CD14-positive monocyte (primary cell): ENCODE data around the gene MLYCD. TPM values are rescaled to one million over a fixed set of nuclear protein-coding genes. Genes with fewer than 3 reads are reported as not detected.

Experiments used
- DNase-seq, 3 donors: peaks; one replicate each; pipeline ENCODE4 v3.0.0-alpha.2; 2011 to 2022
- H2AFZ ChIP-seq: 2 replicates; pipeline ENCODE4 v1.6.0; 2012; ENCODE audit warnings: mild to moderate bottlenecking, low read depth, low read length, inconsistent platforms; ENCODE audit not compliant: insufficient read depth, poor library complexity, severe bottlenecking
- H3K27ac ChIP-seq, 2 donors: 1 replicate in 1 of 2; 2 replicates in 1 of 2; pipeline ENCODE4 v1.5.1; 2012 to 2013; ENCODE audit warnings: low read length in 2 of 2, control low read depth in 1 of 2, inconsistent platforms in 1 of 2, low read depth in 1 of 2, mild to moderate bottlenecking in 1 of 2
- H3K27me3 ChIP-seq, 2 donors: one replicate each; pipeline versions ENCODE4 v1.6.0 to v1.6.1; 2011 to 2013; ENCODE audit warnings: low read length in 2 of 2; ENCODE audit not compliant: control insufficient read depth in 2 of 2, insufficient read depth in 2 of 2
- H3K36me3 ChIP-seq, 2 donors: replicated peaks in 1 of 2; 1 replicate in 1 of 2; 2 replicates in 1 of 2; pipeline versions ENCODE4 v1.5.1 to v1.6.1; 2012 to 2013; ENCODE audit warnings: low read length in 2 of 2, control low read depth in 1 of 2, inconsistent platforms in 1 of 2, mild to moderate bottlenecking in 1 of 2; ENCODE audit not compliant: insufficient read depth in 2 of 2, control insufficient read depth in 1 of 2
- H3K4me1 ChIP-seq, 2 donors: 1 replicate in 1 of 2; 2 replicates in 1 of 2; pipeline versions ENCODE4 v1.5.1 to v1.6.1; 2012 to 2013; ENCODE audit warnings: low read length in 2 of 2, control low read depth in 1 of 2, inconsistent platforms in 1 of 2, mild to moderate bottlenecking in 1 of 2, moderate library complexity in 1 of 2; ENCODE audit not compliant: insufficient read depth in 2 of 2, control insufficient read depth in 1 of 2
- H3K4me2 ChIP-seq: replicated peaks from 2 replicates; pipeline ENCODE3; 2012; ENCODE audit warnings: low read length, moderate library complexity, mild to moderate bottlenecking; ENCODE audit not compliant: poor library complexity, severe bottlenecking; ENCODE audit errors: extremely low read depth
- H3K4me3 ChIP-seq, 3 experiments: fragments of 200-600 bp in 1 of 3; sonication (generic) in 1 of 3; replicated peaks in 1 of 3; 1 replicate in 2 of 3; 2 replicates in 1 of 3; pipeline ENCODE4 v1.5.1; 2011 to 2013; ENCODE audit warnings: low read length in 3 of 3, mild to moderate bottlenecking in 3 of 3, control low read depth in 2 of 3, low read depth in 2 of 3, inconsistent platforms in 1 of 3, moderate library complexity in 1 of 3
- H3K79me2 ChIP-seq: 2 replicates; pipeline ENCODE4 v1.6.0; 2012; ENCODE audit warnings: mild to moderate bottlenecking, control low read depth, inconsistent platforms, low read length, moderate library complexity; ENCODE audit not compliant: insufficient read depth
- H3K9ac ChIP-seq: 2 replicates; pipeline ENCODE4 v1.6.0; 2017; ENCODE audit warnings: low read length, mild to moderate bottlenecking; ENCODE audit not compliant: insufficient read depth, poor library complexity, severe bottlenecking
- H3K9me3 ChIP-seq, 2 donors: replicated peaks in 1 of 2; 1 replicate in 1 of 2; 2 replicates in 1 of 2; pipeline versions ENCODE4 v1.5.1 to v1.6.1; 2012 to 2013; ENCODE audit warnings: low read length in 2 of 2, control low read depth in 1 of 2; ENCODE audit not compliant: control insufficient read depth in 1 of 2, insufficient read depth in 1 of 2
- H4K20me1 ChIP-seq: 2 replicates; pipeline ENCODE4 v1.6.0; 2012; ENCODE audit warnings: mild to moderate bottlenecking, low read length, control low read depth, moderate library complexity; ENCODE audit not compliant: insufficient read depth
- H3K27ac Mint-ChIP-seq, 7 donors: one replicate each; pipeline ENCODE4 v1.8.0; 2020; ENCODE audit warnings: mild to moderate bottlenecking in 7 of 7, mixed read lengths in 7 of 7, moderate library complexity in 6 of 7, inconsistent platforms in 2 of 7
- H3K27me3 Mint-ChIP-seq, 3 donors: one replicate each; pipeline ENCODE4 v1.8.0; 2021 to 2022; ENCODE audit warnings: low read depth in 3 of 3, mild to moderate bottlenecking in 3 of 3, mixed read lengths in 3 of 3, moderate library complexity in 3 of 3, inconsistent platforms in 1 of 3
- H3K36me3 Mint-ChIP-seq, 2 donors: one replicate each; pipeline ENCODE4 v1.8.0; 2020; ENCODE audit warnings: mixed read lengths in 2 of 2, inconsistent platforms in 1 of 2, mild to moderate bottlenecking in 1 of 2
- H3K4me1 Mint-ChIP-seq: one replicate; pipeline ENCODE4 v1.8.0; 2020; ENCODE audit warnings: mild to moderate bottlenecking, mixed read lengths
- H3K4me3 Mint-ChIP-seq, 2 donors: one replicate each; pipeline ENCODE4 v1.8.0; 2020; ENCODE audit warnings: mild to moderate bottlenecking in 2 of 2, mixed read lengths in 2 of 2, moderate library complexity in 1 of 2
- H3K9me3 Mint-ChIP-seq, 7 donors: one replicate each; pipeline ENCODE4 v1.8.0; 2020 to 2022; ENCODE audit warnings: mixed read lengths in 7 of 7, mild to moderate bottlenecking in 6 of 7, moderate library complexity in 6 of 7, inconsistent platforms in 2 of 7
- CTCF ChIP-seq: fragments of 200-600 bp; IDR thresholded peaks from one replicate; pipeline ENCODE4 v1.8.0; 2022; ENCODE audit warnings: antibody characterized with exemption, mild to moderate bottlenecking
- WGBS: methylation state at CpG from one replicate; pipeline ENCODE4 v1.1.5; 2013; ENCODE audit warnings: missing lambda C conversion rate; ENCODE audit not compliant: insufficient coverage; 5-methylcytosine and 5-hydroxymethylcytosine counted together
- intact Hi-C, 2 donors: fragments of 100-400 bp; cut with micrococcal nuclease; formaldehyde crosslinking; loops; one replicate each; pipeline versions ENCODE4 v1.15.0 to v1.15.1; 2023
- polyA minus RNA-seq: library from RNA; depleted of rRNA, polyadenylated mRNA; stranded (reverse); fragments of >200 nt; gene quantifications from 2 replicates; pipeline ENCODE4 v1.2.3, GENCODE V29; 2012
- polyA plus RNA-seq, 3 donors: library from polyadenylated mRNA; depleted of rRNA in 1 of 3; unstranded in 2 of 3; stranded (reverse) in 1 of 3; fragments of 300-500 nt in 2 of 3; fragments of >200 nt in 1 of 3; fragmentation: Illumina TruSeq in 2 of 3; gene quantifications; 1 replicate in 2 of 3; 2 replicates in 1 of 3; pipeline ENCODE4 v1.2.3, GENCODE V29; 2012 to 2021
- total RNA-seq, 12 experiments: library from RNA in 1 of 12; stranded (reverse) in 1 of 12; fragments of 120-200 nt in 1 of 12; gene quantifications; one replicate each; pipeline ENCODE4 v1.2.4 and lab custom pipeline; 2013 to 2026; ENCODE audit warnings: mixed read lengths in 6 of 12, inconsistent platforms in 1 of 12

Gene MLYCD
- 3.6 TPM for total RNA-seq (2013)
- polyA plus RNA-seq (1 to 10 TPM; 1.2 to 2.4 (median 1.3) TPM), polyA minus RNA-seq (5.5 and 5.7 TPM in 2 replicates), total RNA-seq (lab: John Stamatoyannopoulos, UW) (0.64 to 4.2 (median 2.3) reads per million in 11 experiments)

- Histone ChIP-seq H2AFZ (peak within 1 kb of the TSS; percentile 97), H3K9ac (peak within 1 kb of the TSS; percentile 76), H4K20me1 (peaks cover 38% of the 10 kb centered on the region), H3K27me3 (no peaks in the 10 kb centered on the region), H3K4me3 (peak within 1 kb of the TSS; percentile 53 to 77 (median 71)), H3K4me1 (peaks cover 15 to 30% of the 10 kb centered on the region in 2 donors), H3K36me3 (peaks cover 0 to 22% of the 10 kb centered on the region in 2 donors), H3K27ac (peak within 1 kb of the TSS in 1 of 2 donors; percentile 76), H3K9me3 (no peaks in the 10 kb centered on the region), H3K4me2 (peak within 1 kb of the TSS; percentile 85), H3K79me2 (peaks cover 38% of the 10 kb centered on the region)
- peak; percentile 57 to 77 (median 71) for DNase-seq
- TF ChIP-seq CTCF = no peak
- Mint-ChIP-seq H3K4me3 (peak within 1 kb of the TSS; percentile 86 to 97), H3K9me3 (peaks cover 0 to 5% (median 0%) of the 10 kb centered on the region in 7 donors), H3K27ac (peak within 1 kb of the TSS; percentile 66 to 88 (median 83)), H3K27me3 (peaks cover 5 to 15% (median 13%) of the 10 kb centered on the region in 3 donors), H3K4me1 (peaks cover 26% of the 10 kb centered on the region), H3K36me3 (peaks cover 11 to 21% of the 10 kb centered on the region in 2 donors)
- intact Hi-C loops = no loop called here
- 3% methylated on average over 64 of the region's 69 CpGs for WGBS
Observed at GRCh38 chr16:83898463-83899271, at the start of gene MLYCD. Gene MLYCD, plus strand, starts transcription at chr16:83899115. Its CDS starts 30 bp downstream, at chr16:83899145.

- peaks cover 30 to 50% of the 10 kb centered on the region in 2 donors for H3K4me1 ChIP-seq
- no peaks in the 10 kb centered on the region for H3K79me2 ChIP-seq
- H4K20me1 ChIP-seq = no peaks in the 10 kb centered on the region
- H3K27me3 ChIP-seq = no peaks in the 10 kb centered on the region
- no peak overlapping the region for H3K9ac ChIP-seq
- Mint-ChIP-seq H3K27me3 (peaks cover 2 to 5% (median 3%) of the 10 kb centered on the region in 3 donors), H3K36me3 (peaks cover 0 to 2% of the 10 kb centered on the region in 2 donors), H3K27ac (peak overlapping the region in 2 of 7 donors; percentile 46 to 74), H3K4me3 (no peak overlapping the region), H3K4me1 (peaks cover 31% of the 10 kb centered on the region), H3K9me3 (peaks cover 0 to 3% (median 0%) of the 10 kb centered on the region in 7 donors)
- no peak for TF ChIP-seq CTCF
- DNase-seq = no peak
- intact Hi-C loops = no loop called here
- no peak overlapping the region for H3K27ac ChIP-seq
- no peak overlapping the region for H2AFZ ChIP-seq
- WGBS = 100% methylated on average over 1 of the region's 6 CpGs
- no peaks in the 10 kb centered on the region for H3K36me3 ChIP-seq
- H3K4me3 ChIP-seq = no peak overlapping the region
- no peaks in the 10 kb centered on the region for H3K9me3 ChIP-seq
- no peak overlapping the region for H3K4me2 ChIP-seq
Observed at GRCh38 chr16:83849421-83849820, 49.5 kb upstream of the MLYCD start.
